Heart right ventricle (tissue), 16 donors: Measurements from ENCODE around the gene IPP. TPM values are rescaled to one million over a fixed set of nuclear protein-coding genes. Genes with fewer than 3 reads are reported as not detected.

Source experiments
- ATAC-seq, 8 donors: fragments of 200-7000 bp; cut with Tn5 transposase; one replicate each; pipeline ENCODE4 v1.9.1; 2020; ENCODE audit warnings: mild to moderate bottlenecking in 8 of 8, moderate library complexity in 8 of 8, moderate number of reproducible peaks in 1 of 8
- DNase-seq, 2 donors: peaks; one replicate each; pipeline ENCODE4 v3.0.0-alpha.2; 2020
- H3K27ac ChIP-seq, 10 donors: fragments of 200-600 bp; sonication (generic) in 2 of 10; one replicate each; pipeline versions ENCODE4 v1.5.0 to v1.8.0; 2020 to 2022; ENCODE audit warnings: mild to moderate bottlenecking in 3 of 10
- H3K27me3 ChIP-seq, 7 donors: fragments of 200-600 bp; one replicate each; pipeline ENCODE4 v1.8.0; 2021 to 2022; ENCODE audit warnings: mild to moderate bottlenecking in 2 of 7
- H3K36me3 ChIP-seq, 9 donors: fragments of 200-600 bp; sonication (generic) in 1 of 9; one replicate each; pipeline versions ENCODE4 v1.5.0 to v1.8.0; 2020 to 2022; ENCODE audit warnings: mild to moderate bottlenecking in 2 of 9
- H3K4me1 ChIP-seq, 9 donors: fragments of 200-600 bp; sonication (generic) in 1 of 9; one replicate each; pipeline versions ENCODE4 v1.5.0 to v1.8.0; 2020 to 2022; ENCODE audit warnings: mild to moderate bottlenecking in 4 of 9
- H3K4me3 ChIP-seq, 10 donors: fragments of 200-600 bp; sonication (generic) in 2 of 10; one replicate each; pipeline versions ENCODE4 v1.5.0 to v1.8.0; 2020 to 2022; ENCODE audit warnings: mild to moderate bottlenecking in 7 of 10, moderate library complexity in 2 of 10
- H3K9me3 ChIP-seq, 11 donors: fragments of 200-600 bp in 10 of 11; sonication (generic) in 2 of 11; one replicate each; pipeline versions ENCODE4 v1.5.0 to v1.8.0; 2013 to 2022; ENCODE audit warnings: mild to moderate bottlenecking in 2 of 11, control low read depth in 1 of 11, moderate library complexity in 1 of 11
- WGBS, 2 donors: extraction: QIAGEN DNeasy Blood & Tissue Kit; methylation state at CpG; one replicate each; pipeline ENCODE4 v1.1.7; 2013; ENCODE audit warnings: inconsistent platforms in 1 of 2; 5-methylcytosine and 5-hydroxymethylcytosine counted together
- intact Hi-C, 10 donors: fragments of 100-400 bp; cut with DNase I; formaldehyde crosslinking; loops; one replicate each; pipeline versions ENCODE4 v1.11.1 to v1.14.2; 2022
- polyA plus RNA-seq, 2 donors: library from polyadenylated mRNA; stranded (reverse); fragments of 200-250 nt; gene quantifications; one replicate each; pipeline ENCODE4 v1.2.3, GENCODE V29; 2013
- total RNA-seq, 10 donors: library from RNA; stranded (reverse); fragmentation: NEBNext Ultra II Directional in 3 of 10; extraction: Animal tissue kit (Norgen Biotek cat#: 25700) in 3 of 10; gene quantifications; one replicate each; pipeline versions ENCODE4 v1.2.1 to v1.2.4, GENCODE V29; 2021 to 2023
- TF ChIP-seq, protein P1 (sequence below), 9 donors: fragments of 200-600 bp; sonication (generic) in 2 of 9; IDR thresholded peaks; one replicate each; pipeline versions ENCODE4 v1.5.0 to v1.8.0; 2021 to 2022; ENCODE audit warnings: antibody characterized with exemption in 9 of 9, mild to moderate bottlenecking in 5 of 9, moderate library complexity in 1 of 9
- donor health status: Arrhythmogenic right ventricular cardiomyopathy.
- donor health status: ischemic (EF 13 %, LVEDD 7.1; RV severe dilation, severe dysfunction).
- donor health status: healthy with polysubstance abuse.
- donor health status: DM: no; HTN: yes; CAD: no.
- donor health status: DM: no; HTN: no; CAD: no.
- donor health status: ischemic (EF 25% LVEDD 6.9; RV normal size, moderate dysfunction).
- donor health status: ischemic (EF 25% LVEDD 5.7; RV mildly dilated, moderate dysfunction).
- donor health status: healthy.
- donor health status: DM: yes; HTN: yes; CAD: no.
- donor health status: Ischemic cardiomyopathy.
- donor health status: ischemic (EF 35%, LVEDD 5.7; RV mildly dilated, moderate dysfunction).
- donor health status: nonischemic (EF 11% LVEDD 7.7; RV severe dilation, severe dysfunction).
- donor health status: DM: yes; HTN: yes; CAD: no.
- donor health status: PGD.
- donor health status: ischemic (EF 29% LVEDD 5.4; RV normal size, mild dysfunction).
- donor health status: nonischemic (EF 23%, LVEDD 6.1; RV moderate dilation, normal function).

Gene IPP
- total and polyA plus RNA-seq, 12 donors = 2.1 to 30.0 (median 20.6) TPM

DNA sequence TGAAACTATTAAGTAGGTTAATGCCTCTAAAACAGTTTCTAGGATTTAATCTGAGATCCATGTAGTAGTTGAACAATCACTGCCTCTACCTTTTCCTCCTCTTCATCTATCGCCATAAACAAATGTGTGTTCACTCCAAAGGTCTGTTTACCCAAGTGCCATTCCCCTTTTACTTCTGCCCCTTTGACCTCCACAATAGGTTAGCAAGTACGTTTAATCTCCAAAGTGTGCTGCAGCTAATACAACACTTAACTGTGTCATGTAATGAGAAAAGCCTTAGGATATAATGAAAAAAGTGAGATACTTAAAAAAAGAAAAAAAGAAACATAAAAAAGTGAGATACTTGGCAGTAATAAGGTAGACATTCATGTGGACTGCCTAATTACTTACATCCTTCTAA lies 92.3 kb downstream of the IPP start:
- Histone ChIP-seq H3K27ac (no peak overlapping the region), H3K27me3 (no peaks in the 10 kb centered on the region), H3K4me3 (no peak overlapping the region), H3K4me1 (peaks cover 0 to 12% (median 3%) of the 10 kb centered on the region in 9 donors), H3K36me3 (peaks cover 0 to 90% (median 48%) of the 10 kb centered on the region in 9 donors), H3K9me3 (no peaks in the 10 kb centered on the region)
- TF ChIP-seq, protein P1, sequence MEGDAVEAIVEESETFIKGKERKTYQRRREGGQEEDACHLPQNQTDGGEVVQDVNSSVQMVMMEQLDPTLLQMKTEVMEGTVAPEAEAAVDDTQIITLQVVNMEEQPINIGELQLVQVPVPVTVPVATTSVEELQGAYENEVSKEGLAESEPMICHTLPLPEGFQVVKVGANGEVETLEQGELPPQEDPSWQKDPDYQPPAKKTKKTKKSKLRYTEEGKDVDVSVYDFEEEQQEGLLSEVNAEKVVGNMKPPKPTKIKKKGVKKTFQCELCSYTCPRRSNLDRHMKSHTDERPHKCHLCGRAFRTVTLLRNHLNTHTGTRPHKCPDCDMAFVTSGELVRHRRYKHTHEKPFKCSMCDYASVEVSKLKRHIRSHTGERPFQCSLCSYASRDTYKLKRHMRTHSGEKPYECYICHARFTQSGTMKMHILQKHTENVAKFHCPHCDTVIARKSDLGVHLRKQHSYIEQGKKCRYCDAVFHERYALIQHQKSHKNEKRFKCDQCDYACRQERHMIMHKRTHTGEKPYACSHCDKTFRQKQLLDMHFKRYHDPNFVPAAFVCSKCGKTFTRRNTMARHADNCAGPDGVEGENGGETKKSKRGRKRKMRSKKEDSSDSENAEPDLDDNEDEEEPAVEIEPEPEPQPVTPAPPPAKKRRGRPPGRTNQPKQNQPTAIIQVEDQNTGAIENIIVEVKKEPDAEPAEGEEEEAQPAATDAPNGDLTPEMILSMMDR (IDR thresholded peaks at IDR 0.05) = no peak
- ATAC-seq (no peak), DNase-seq (no peak)
- 63 to 81% methylated on average over 2 of the region's 2 CpGs for WGBS, 2 donors
- intact Hi-C loops = no loop called here

DNA sequence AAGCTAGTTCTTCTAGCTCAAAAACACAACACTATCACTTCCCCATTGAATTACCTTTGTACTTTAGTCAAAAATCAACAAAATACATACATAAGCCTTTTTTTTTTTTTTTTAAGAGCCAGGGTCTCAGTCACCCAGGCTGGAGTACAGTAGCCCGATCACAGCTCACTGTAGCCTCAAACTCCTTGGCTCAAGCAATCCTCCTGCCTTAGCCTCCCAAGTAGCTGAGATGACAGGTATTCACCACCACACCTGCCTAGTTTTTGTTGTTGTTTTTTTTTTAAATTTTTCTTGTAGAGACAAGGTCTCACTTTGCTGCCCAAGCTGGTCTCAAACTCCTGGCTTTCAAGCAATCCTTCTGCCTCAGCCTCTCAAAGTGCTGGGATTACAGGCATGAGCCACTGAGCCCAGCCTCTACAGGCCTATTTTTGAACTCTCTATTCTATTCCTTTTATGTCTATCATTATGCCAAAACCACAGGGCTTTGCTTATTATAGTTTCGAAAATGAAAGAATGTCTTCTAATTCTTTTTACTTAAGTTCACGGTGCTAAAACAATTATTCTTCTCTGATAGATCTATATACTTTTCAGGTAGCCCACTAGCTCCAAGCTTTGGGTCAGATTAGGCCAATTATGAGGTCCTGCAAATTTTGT lies 93.8 kb downstream of the IPP start:
- Histone ChIP-seq H3K36me3 (peaks cover 0 to 100% (median 51%) of the 10 kb centered on the region in 9 donors), H3K27me3 (no peaks in the 10 kb centered on the region), H3K9me3 (no peaks in the 10 kb centered on the region), H3K4me1 (peaks cover 0 to 5% (median 0%) of the 10 kb centered on the region in 9 donors), H3K4me3 (no peak overlapping the region), H3K27ac (no peak overlapping the region)
- 96 to 98% methylated on average over 3 of the region's 3 CpGs for WGBS, 2 donors
- ATAC-seq (no peak), DNase-seq (no peak)
- TF ChIP-seq, protein P1 (IDR thresholded peaks at IDR 0.05) = no peak
- intact Hi-C loops = no loop called here

DNA sequence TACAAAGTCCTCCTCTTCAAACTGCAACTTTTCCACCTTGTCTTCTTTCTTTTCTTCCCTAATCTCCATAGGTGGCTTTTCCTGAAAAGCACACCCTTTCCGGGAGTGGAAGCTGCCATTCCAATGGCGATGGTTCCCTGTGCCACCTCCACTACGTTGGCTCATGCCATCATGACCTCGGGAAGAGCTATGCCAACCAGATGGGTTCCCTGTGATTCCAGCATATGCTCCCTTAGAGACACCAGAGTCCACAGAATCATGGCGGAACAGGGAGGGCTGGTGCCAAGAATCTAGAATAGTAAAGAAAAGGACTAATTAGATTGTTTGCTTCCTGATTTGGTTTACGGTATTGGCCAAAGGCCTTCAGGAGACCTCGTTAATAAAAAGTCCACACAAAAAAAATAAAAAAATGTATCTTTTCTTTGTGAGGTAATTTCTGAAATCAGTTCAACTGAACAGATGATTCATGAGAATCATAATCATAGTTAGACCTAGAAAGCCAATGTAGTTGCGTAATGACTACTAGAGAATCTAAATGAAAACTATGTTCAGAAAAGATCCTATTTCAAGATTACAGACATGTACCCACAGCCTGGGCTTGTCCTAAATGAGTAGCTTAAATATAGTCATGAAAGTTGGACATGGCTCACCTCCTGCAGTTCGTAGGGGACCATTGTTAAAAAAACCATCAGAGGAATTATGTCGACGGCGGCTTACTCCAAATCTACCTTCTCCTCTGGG lies 95.7 kb downstream of the IPP start:
- intact Hi-C loops = no loop called here
- 95% methylated on average over 12 of the region's 12 CpGs for WGBS, 2 donors
- no peak overlapping the region for H3K4me3 ChIP-seq
- DNase-seq (no peak), ATAC-seq (no peak)
- no peaks in the 10 kb centered on the region for H3K4me1 ChIP-seq
- no peaks in the 10 kb centered on the region for H3K27me3 ChIP-seq
- no peaks in the 10 kb centered on the region for H3K9me3 ChIP-seq
- H3K27ac ChIP-seq = no peak overlapping the region
- H3K36me3 ChIP-seq = peaks cover 0 to 100% (median 62%) of the 10 kb centered on the region in 9 donors
- TF ChIP-seq, protein P1 (IDR thresholded peaks at IDR 0.05) = no peak

Other genes with a start within 250 kb of the IPP start
- gene PRDX1, start 228.8 kb downstream of the IPP start, total RNA-seq = 100 to 1,000 TPM; 212 to 421 (median 289) TPM
- 100 to 1,000 TPM; 377 to 610 TPM for gene PRDX1, start 228.8 kb downstream of the IPP start, polyA plus RNA-seq
- 10 to 100 TPM; 38.0 to 88.2 (median 44.3) TPM for gene AKR1A1, start 199.8 kb downstream of the IPP start, total RNA-seq
- 10 to 100 TPM; 67.4 to 91.8 TPM for gene AKR1A1, start 199.8 kb downstream of the IPP start, polyA plus RNA-seq
- 10 to 100 TPM; 26.6 to 49.1 (median 30.3) TPM for gene NASP, start 166.6 kb downstream of the IPP start, total RNA-seq
- 100 to 1,000 TPM in 1 of 2 donors, 10 to 100 TPM in 1; 67.6 to 127 TPM for gene NASP, start 166.6 kb downstream of the IPP start, polyA plus RNA-seq
- gene CCDC17, start 126.6 kb downstream of the IPP start, total RNA-seq = 1 to 10 TPM in 5 of 10 donors, under 1 TPM in 5; 0.64 to 1.7 (median 1.0) TPM
- 1 to 10 TPM in 1 of 2 donors, under 1 TPM in 1; 0.62 to 5.0 TPM for gene CCDC17, start 126.6 kb downstream of the IPP start, polyA plus RNA-seq
- gene GPBP1L1, start 64.1 kb downstream of the IPP start, total RNA-seq = 10 to 100 TPM; 72.4 to 95.0 (median 84.0) TPM
- 10 to 100 TPM; 27.6 to 39.7 TPM for gene GPBP1L1, start 64.1 kb downstream of the IPP start, polyA plus RNA-seq
- gene TMEM69, start 62.5 kb downstream of the IPP start, total RNA-seq = 10 to 100 TPM; 22.8 to 31.0 (median 24.9) TPM
- 10 to 100 TPM; 12.9 to 21.6 TPM for gene TMEM69, start 62.5 kb downstream of the IPP start, polyA plus RNA-seq
- 100 to 1,000 TPM in 2 of 10 donors, 10 to 100 TPM in 8; 73.7 to 129 (median 86.6) TPM for gene MAST2, start 53.0 kb upstream of the IPP start, total RNA-seq
- 10 to 100 TPM; 66.4 to 79.5 TPM for gene MAST2, start 53.0 kb upstream of the IPP start, polyA plus RNA-seq